Right cardiac atrium (tissue), 5 donors: ENCODE measurements around the gene GRM8. TPM values are rescaled to one million over a fixed set of nuclear protein-coding genes. Genes with fewer than 3 reads are reported as not detected.

Experiments
- ATAC-seq, 2 donors: fragments of 200-7000 bp; cut with Tn5 transposase; one replicate each; pipeline versions ENCODE4 v1.8.0 to v1.9.1; 2020; ENCODE audit warnings: moderate library complexity in 2 of 2, mild to moderate bottlenecking in 1 of 2
- DNase-seq, 3 donors: peaks; one replicate each; pipeline ENCODE4 v3.0.0-alpha.2; 2020
- H3K27ac ChIP-seq: one replicate; pipeline ENCODE4 v1.5.1; 2013; ENCODE audit warnings: mild to moderate bottlenecking, low read length, control low read depth, moderate library complexity
- H3K27me3 ChIP-seq: one replicate; pipeline ENCODE4 v1.6.1; 2013; ENCODE audit not compliant: control insufficient read depth, insufficient read depth
- H3K4me1 ChIP-seq: one replicate; pipeline ENCODE4 v1.6.1; 2013; ENCODE audit warnings: low read length; ENCODE audit not compliant: control insufficient read depth, insufficient read depth
- H3K4me3 ChIP-seq: one replicate; pipeline ENCODE4 v1.5.1; 2013; ENCODE audit warnings: low read length, control low read depth
- H3K9me3 ChIP-seq: one replicate; pipeline ENCODE4 v1.6.1; 2013; ENCODE audit warnings: low read length; ENCODE audit not compliant: control insufficient read depth
- WGBS: extraction: QIAGEN DNeasy Blood & Tissue Kit; methylation state at CpG from one replicate; pipeline ENCODE4 v1.1.7; 2013; 5-methylcytosine and 5-hydroxymethylcytosine counted together
- intact Hi-C, 4 donors: fragments of 100-400 bp; cut with DNase I; formaldehyde crosslinking; loops; one replicate each; pipeline versions ENCODE4 v1.11.0 to v1.14.0; 2022 to 2023
- polyA plus RNA-seq: library from polyadenylated mRNA; stranded (reverse); fragments of 200-250 nt; gene quantifications from one replicate; pipeline ENCODE4 v1.2.3, GENCODE V29; 2013
- total RNA-seq, 4 donors: library from RNA; stranded (reverse); fragmentation: NEBNext Ultra II Directional; extraction: Animal tissue kit (Norgen Biotek cat#: 25700); gene quantifications; one replicate each; pipeline ENCODE4 v1.2.1, GENCODE V29; 2021
- donor health status: healthy with polysubstance abuse.
- donor health status: DM: no; HTN: yes; CAD: no.
- donor health status: DM: no; HTN: no; CAD: no.
- donor health status: DM: no; HTN: yes; CAD: no; lungs with severe emphysema.
- donor health status: DM: yes; HTN: yes; CAD: no.

The GRM8 gene
- total and polyA plus RNA-seq, 5 donors: 0.09 TPM; not detected in 4

- no peak overlapping the region for H3K27ac ChIP-seq
- H3K4me3 ChIP-seq: no peak overlapping the region
- WGBS: 84% methylated on average over 6 of the region's 6 CpGs
- DNase-seq (no peak), ATAC-seq (no peak)
- no peaks in the 10 kb centered on the region for H3K4me1 ChIP-seq
- intact Hi-C loops: no loop called here
- H3K27me3 ChIP-seq: no peaks in the 10 kb centered on the region
- H3K9me3 ChIP-seq: no peaks in the 10 kb centered on the region
These were observed 595.0 kb downstream of the GRM8 start for GRCh38 chr7:126657599-126658358.

DNA sequence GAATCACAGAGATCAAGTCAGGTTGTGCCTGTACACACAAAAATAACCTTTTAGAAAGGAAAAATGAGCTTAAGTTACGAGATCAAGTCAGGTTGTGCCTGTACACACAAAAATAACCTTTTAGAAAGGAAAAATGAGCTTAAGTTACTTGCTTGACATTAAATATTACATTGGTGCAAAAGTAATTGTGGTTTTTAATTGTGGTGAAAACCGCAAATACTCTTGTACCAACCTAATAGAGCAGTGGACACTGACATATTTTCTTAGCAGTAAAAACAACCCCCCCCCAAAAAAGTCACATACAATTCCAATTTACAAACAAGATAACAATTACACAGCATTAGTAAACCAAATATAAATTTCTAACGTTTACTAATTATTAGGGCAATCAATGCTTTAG is 595.6 kb downstream of the GRM8 start:
- WGBS: 75% methylated on average over 3 of the region's 3 CpGs
- H3K4me3 ChIP-seq: no peak overlapping the region
- H3K9me3 ChIP-seq: no peaks in the 10 kb centered on the region
- H3K27me3 ChIP-seq: no peaks in the 10 kb centered on the region
- ATAC-seq (no peak), DNase-seq (no peak)
- intact Hi-C loops: no loop called here
- no peaks in the 10 kb centered on the region for H3K4me1 ChIP-seq
- H3K27ac ChIP-seq: no peak overlapping the region

- ATAC-seq: no peak
- Histone ChIP-seq H3K27me3 (no peaks in the 10 kb centered on the region), H3K4me1 (no peaks in the 10 kb centered on the region), H3K9me3 (no peaks in the 10 kb centered on the region), H3K4me3 (no peak overlapping the region), H3K27ac (no peak overlapping the region)
- intact Hi-C loops: no loop called here
- 74% methylated on average over 6 of the region's 6 CpGs for WGBS
- DNase-seq: no peak
These were observed 596.6 kb downstream of the GRM8 start for GRCh38 chr7:126656165-126656564.

GRCh38 chr7:126637538-126637937 is 615.2 kb downstream of the GRM8 start:
- Histone ChIP-seq H3K4me3 (no peak overlapping the region), H3K4me1 (no peaks in the 10 kb centered on the region), H3K27me3 (no peaks in the 10 kb centered on the region), H3K9me3 (no peaks in the 10 kb centered on the region), H3K27ac (no peak overlapping the region)
- DNase-seq: no peak
- ATAC-seq: no peak
- 68% methylated on average over 4 of the region's 4 CpGs for WGBS
- intact Hi-C loops: no loop called here

GRCh38 chr7:126635545-126635944 is 617.2 kb downstream of the GRM8 start:
- H3K4me3 ChIP-seq: no peak overlapping the region
- ATAC-seq (no peak), DNase-seq (no peak)
- H3K27ac ChIP-seq: no peak overlapping the region
- no peaks in the 10 kb centered on the region for H3K27me3 ChIP-seq
- intact Hi-C loops: no loop called here
- no peaks in the 10 kb centered on the region for H3K4me1 ChIP-seq
- H3K9me3 ChIP-seq: no peaks in the 10 kb centered on the region

GRCh38 chr7:126608339-126608776 is 644.4 kb downstream of the GRM8 start:
- Histone ChIP-seq H3K27me3 (no peaks in the 10 kb centered on the region), H3K4me3 (no peak overlapping the region), H3K4me1 (no peaks in the 10 kb centered on the region), H3K27ac (no peak overlapping the region), H3K9me3 (no peaks in the 10 kb centered on the region)
- intact Hi-C loops: no loop called here
- 52% methylated on average over 7 of the region's 7 CpGs for WGBS
- no peak for ATAC-seq
- no peak for DNase-seq

- WGBS: 95% methylated on average over 3 of the region's 3 CpGs
- intact Hi-C loops: no loop called here
These were observed 646.4 kb downstream of the GRM8 start for GRCh38 chr7:126606331-126606730.

DNA sequence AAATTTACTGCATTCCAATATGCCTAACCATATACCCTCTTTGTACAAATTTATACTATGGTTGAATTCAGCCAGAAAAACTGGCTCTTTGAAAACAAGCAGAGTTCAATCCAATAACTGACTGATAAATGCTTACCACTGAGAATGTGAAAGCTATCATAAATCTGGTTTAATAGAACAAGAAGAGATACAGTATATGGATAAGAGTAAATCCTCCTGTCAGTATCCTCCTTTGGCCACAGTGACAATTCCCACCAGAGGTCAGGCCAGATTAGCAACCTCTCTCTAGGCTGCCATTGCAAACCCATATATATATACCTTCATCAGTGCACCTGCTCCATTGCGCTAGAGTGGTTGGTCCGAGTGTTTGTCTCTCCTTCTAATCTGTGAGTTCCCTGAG is 647.2 kb downstream of the GRM8 start:
- Histone ChIP-seq H3K27ac (no peak overlapping the region), H3K9me3 (no peaks in the 10 kb centered on the region), H3K4me1 (no peaks in the 10 kb centered on the region), H3K4me3 (no peak overlapping the region), H3K27me3 (no peaks in the 10 kb centered on the region)
- DNase-seq (no peak), ATAC-seq (no peak)
- 82% methylated on average over 2 of the region's 2 CpGs for WGBS
- intact Hi-C loops: no loop called here

More at GRCh38 chr7:126606331-126606730, 646.4 kb downstream of the GRM8 start:
- H3K9me3 ChIP-seq: no peaks in the 10 kb centered on the region
- no peaks in the 10 kb centered on the region for H3K27me3 ChIP-seq
- no peak overlapping the region for H3K27ac ChIP-seq
- ATAC-seq (no peak), DNase-seq (no peak)
- H3K4me3 ChIP-seq: no peak overlapping the region
- no peaks in the 10 kb centered on the region for H3K4me1 ChIP-seq

GRCh38 chr7:126605056-126605455 is 647.7 kb downstream of the GRM8 start:
- no peak for ATAC-seq
- intact Hi-C loops: no loop called here
- 36% methylated on average over 3 of the region's 3 CpGs for WGBS

GRCh38 chr7:126589068-126589684 is 663.6 kb downstream of the GRM8 start:
- 89% methylated on average over 6 of the region's 6 CpGs for WGBS

More at GRCh38 chr7:126605056-126605455, 647.7 kb downstream of the GRM8 start:
- no peaks in the 10 kb centered on the region for H3K4me1 ChIP-seq
- H3K27ac ChIP-seq: no peak overlapping the region
- H3K9me3 ChIP-seq: no peaks in the 10 kb centered on the region
- H3K27me3 ChIP-seq: no peaks in the 10 kb centered on the region
- DNase-seq: no peak
- no peak overlapping the region for H3K4me3 ChIP-seq

DNA sequence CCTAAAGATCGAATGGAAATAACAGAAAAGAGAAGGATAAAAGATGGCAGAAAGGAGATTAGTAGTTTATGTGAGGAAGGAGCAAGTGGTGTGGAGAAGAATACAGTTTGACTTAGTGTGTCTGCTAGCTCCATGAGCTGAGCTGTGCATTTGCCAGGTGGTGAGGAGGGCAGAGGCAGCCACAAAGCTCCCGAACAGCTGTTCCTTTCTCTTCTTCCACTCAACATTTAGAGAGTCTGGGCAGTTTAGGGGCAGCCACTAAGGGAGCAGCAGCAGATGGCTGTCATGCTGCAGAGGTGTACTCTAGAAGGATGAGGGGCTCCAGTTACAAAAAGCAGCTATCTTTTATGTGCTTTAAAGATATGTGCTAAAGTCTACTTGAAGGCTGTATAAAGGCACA is 674.4 kb downstream of the GRM8 start:
- no peaks in the 10 kb centered on the region for H3K4me1 ChIP-seq
- no peak for DNase-seq
- WGBS: 55% methylated on average over 2 of the region's 2 CpGs
- H3K27ac ChIP-seq: no peak overlapping the region
- H3K9me3 ChIP-seq: no peaks in the 10 kb centered on the region
- H3K4me3 ChIP-seq: no peak overlapping the region
- intact Hi-C loops: no loop called here
- no peak for ATAC-seq
- no peaks in the 10 kb centered on the region for H3K27me3 ChIP-seq

More at GRCh38 chr7:126589068-126589684, 663.6 kb downstream of the GRM8 start:
- no peak overlapping the region for H3K4me3 ChIP-seq
- DNase-seq (no peak), ATAC-seq (no peak)
- H3K27me3 ChIP-seq: no peaks in the 10 kb centered on the region
- no peaks in the 10 kb centered on the region for H3K4me1 ChIP-seq
- no peak overlapping the region for H3K27ac ChIP-seq
- no peaks in the 10 kb centered on the region for H3K9me3 ChIP-seq
- intact Hi-C loops: no loop called here
